ENCODE data around the gene NIPSNAP3A.

- peak; percentile 61 to 83 (median 75) for TF ChIP-seq CTCF (IDR thresholded peaks at IDR 0.05)
- no peak for TF ChIP-seq POLR2A (IDR thresholded peaks at IDR 0.05)
Observed at GRCh38 chr9:104743376-104743985, 4.0 kb upstream of the NIPSNAP3A start.
